ENCODE measurements around the gene RMDN3.

RMDN3 gene, protein sequence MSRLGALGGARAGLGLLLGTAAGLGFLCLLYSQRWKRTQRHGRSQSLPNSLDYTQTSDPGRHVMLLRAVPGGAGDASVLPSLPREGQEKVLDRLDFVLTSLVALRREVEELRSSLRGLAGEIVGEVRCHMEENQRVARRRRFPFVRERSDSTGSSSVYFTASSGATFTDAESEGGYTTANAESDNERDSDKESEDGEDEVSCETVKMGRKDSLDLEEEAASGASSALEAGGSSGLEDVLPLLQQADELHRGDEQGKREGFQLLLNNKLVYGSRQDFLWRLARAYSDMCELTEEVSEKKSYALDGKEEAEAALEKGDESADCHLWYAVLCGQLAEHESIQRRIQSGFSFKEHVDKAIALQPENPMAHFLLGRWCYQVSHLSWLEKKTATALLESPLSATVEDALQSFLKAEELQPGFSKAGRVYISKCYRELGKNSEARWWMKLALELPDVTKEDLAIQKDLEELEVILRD

DNA sequence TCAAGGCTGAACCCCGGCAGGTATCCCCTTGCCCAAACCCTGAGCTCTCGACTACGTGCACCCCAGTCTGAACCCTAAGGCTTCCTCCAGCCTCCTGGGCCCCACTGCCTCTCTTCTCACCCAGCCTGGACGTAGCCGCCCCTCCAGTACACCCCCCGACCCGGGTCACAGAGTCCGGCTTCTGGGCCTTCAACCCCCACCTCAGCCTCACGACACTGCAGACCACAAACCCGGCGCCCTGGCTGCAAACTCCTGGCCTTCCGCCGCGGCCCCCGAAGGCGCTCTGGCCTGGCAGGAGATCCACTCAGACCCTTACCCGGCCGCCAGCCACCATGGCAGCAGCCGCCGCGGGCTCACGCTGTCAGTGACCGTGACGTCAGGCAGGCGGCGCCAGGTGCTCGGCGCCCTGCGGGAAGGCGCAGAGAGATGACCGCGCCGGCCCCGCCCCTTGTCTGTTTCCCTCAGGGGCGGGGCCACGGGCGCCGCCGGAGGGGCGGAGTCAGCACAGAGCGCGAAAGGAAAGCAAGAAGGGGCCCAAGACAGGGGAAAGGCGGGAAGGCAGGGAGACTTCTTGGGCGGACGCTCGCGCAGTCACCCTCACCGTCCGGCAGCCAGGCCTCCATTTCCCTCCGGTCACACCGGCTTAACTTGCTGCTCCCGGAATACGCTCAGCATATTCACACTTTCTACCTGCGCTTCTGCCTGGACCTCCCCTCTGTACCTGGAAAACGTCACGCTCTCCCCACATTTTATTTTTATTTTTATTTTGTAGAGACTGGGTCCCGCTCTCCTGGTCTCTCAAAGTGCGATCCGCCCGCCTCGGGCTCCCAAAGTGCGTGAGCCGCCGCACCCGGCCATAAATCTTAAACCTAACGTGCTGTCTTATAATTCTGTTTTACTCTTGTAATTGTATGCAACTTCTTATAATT lies at the start of gene RMDN3:
Gene RMDN3 (minus strand): TSS at position 372 of the 929 bp plus-strand sequence. CDS start 471 bp downstream, outside the sequence.
- peak; percentile 97 for DNase-seq

DNA sequence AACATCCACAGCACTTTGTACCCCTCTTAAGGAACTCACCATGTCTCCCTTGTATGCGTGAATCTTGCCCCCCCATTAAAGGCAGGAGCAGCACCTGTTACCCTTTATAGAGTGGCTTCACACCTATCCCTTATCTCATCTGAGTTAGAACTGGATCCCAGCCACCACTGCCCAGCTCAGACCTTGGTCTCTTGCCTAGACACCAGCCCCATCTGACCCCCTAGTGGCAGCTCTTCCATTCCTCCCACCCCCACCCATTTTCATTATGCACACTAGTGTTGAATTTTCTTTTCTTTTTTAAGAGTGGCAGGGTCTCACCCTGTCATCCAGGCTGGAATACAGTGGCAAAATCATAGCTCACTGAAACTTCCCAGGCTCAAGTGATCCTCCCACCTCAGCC lies 48.6 kb upstream of the RMDN3 start:
- DNase-seq, result no peak

DNA sequence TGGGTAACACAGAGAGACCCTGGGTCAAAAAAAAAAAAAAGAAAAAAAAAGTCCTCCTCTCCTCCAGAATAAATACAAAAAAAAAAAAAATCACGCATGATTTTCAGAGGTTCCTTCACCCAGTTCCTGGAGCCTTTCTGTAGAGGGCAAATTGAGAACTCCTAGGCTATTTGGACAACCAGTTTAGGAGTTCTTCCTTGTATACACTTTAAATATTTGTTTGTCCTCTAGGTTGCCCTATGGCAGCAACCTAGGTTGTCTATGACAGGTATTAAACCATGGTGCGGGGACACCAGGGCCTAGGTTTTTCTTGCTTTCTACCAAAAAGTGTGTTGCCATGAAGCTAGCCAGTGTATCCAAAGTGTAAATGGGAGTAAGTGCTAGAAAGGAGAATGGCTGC lies 48.0 kb upstream of the RMDN3 start:
- no peak for DNase-seq

DNA sequence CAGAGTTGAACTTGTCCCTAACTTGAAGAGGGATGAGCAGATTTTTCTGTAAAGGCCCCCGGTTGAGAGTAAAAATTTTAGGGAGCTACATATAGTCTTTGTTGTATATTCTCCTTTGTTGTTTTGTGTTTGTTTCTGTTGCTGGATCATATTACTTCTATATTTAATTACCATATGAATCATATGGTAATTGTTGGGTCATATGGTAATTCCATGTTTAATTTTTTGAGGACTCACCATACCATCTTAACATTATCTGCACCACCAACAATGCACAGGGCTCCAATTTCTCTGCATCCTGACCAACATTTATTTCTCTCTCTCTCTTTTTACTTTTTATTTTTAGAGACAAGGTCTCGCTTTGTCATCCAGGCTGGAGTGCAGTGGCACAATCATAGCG lies 44.5 kb upstream of the RMDN3 start:
- DNase-seq, result no peak

DNA sequence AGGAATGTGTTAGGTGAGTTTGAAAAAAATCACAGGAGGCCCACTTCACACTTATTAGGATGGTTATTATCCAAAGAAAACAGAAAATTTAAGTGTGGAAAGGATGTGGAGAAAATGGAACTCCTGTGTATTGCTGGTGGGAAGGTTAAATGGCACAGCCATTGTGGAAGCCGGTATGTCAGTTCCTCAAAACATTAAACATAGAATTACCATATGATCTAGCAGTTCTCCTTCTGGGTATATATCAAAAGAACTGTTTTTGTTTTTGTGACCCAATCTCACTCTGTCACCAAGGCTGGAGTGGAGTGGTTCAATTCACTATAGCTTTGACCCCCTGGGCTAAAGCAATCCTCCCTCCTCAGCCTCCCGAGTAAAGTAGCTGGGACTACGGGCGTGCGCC lies 41.5 kb upstream of the RMDN3 start:
- no peak for DNase-seq

DNA sequence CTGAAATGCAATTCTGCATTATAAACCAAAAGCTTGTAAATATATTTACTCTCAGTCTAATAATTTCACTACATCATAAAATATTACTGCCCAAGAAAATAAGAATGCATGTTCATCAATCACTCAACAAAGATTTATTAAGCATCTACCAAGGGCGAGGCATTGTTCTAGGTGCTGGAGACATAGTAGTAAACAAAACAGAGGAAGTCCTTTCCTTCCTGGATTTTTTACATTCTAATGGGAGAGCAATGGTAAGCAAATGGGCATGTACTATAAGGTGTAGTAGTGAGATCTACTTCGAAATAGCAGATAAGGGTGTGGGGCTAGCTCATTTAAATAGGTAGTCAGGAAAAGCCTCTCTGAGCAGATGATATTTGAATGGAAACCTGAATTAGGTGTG lies 41.0 kb upstream of the RMDN3 start:
- DNase-seq, result no peak

DNA sequence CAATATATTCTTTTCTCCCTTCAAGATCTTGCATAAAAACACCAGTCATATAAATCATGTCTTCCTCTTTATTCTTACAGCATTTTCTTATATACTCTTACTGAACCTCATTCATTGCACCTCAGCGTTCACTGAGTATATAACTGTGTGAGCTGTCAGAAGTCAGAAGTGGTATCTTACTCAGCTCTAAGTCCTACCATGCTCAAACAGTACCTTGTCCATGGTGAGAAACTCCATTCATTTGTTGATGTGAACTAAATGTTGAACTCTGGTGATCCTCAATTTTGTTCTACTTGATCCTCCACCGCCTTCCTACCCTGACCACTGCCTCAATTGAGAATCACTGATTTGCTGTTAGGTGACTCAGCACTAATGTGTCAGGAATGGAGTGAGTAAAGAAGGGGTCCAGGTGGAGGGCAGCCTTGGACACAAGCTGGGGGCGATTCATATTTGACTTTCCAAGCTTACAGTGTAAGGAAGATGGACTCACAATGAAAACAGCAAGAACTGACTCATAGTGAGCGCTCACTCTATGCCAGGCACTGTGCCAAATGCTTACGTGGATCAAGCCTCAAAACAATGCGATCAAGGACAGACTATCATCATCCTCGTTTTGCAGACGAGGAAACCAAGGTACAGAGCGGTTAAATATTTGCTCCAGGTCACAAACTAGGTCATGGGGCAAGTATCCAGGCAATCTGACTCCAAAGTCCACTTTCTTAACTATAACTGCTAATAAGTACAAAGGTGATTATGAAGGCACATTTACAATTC lies 38.3 kb upstream of the RMDN3 start:
- peak; percentile 76 for DNase-seq

DNA sequence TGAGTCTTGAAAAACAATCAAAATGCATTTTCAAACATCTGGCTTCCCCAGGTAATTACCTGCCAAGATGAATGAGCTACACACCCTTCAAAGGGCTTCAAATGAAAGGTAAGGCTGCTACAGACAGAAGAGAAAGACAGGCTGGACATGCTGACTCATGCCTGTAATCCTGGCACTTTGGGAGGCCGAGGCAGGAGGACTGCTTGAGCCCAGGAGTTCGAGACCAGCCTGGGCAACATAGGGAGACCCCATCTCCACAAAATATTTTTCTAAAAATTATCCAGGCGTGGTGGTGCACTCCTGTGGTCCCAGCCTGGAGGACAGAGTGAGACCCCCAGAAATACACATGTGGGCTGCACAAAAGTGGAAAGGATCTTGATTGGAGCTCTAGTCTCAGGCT lies 37.3 kb upstream of the RMDN3 start:
- DNase-seq, result no peak

DNA sequence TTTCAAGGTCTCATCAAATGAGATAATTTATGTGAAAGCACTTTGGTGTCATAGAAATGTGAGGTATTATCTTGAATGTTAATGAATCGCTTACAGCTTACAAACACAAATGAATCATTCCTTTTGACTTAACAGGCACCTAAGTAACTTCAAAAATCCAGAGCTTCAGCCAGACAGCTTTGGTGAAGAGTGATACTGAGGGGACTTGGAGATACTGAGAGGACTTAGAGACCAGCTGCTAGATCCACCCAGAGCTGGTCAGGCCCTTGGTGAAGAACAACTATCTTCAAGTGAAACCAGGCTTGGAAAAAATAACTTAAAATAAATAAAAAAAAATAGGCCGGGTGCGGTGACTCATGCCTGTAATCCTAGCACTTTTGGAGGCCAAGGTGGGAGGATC lies 35.7 kb upstream of the RMDN3 start:
- DNase-seq, result no peak

DNA sequence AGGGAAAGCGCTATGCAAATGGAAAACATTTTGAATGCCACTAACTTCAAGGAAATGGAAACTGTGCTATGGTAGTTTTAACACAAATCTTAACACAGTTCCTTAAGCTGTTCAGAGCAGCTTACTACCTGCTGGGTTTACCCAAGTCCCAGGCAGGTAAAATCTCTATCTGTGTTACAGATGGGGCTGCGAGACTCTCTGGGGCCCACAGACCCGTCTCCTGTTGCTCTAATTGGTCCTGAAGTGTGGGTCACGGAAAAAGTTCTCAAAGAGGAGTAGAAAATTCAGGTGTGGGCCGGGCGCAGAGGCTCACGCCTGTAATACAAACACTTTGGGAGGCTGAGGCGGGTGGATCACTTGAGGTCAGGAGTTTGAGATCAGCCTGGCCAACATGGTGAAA lies 34.9 kb upstream of the RMDN3 start:
- DNase-seq, result no peak

DNA sequence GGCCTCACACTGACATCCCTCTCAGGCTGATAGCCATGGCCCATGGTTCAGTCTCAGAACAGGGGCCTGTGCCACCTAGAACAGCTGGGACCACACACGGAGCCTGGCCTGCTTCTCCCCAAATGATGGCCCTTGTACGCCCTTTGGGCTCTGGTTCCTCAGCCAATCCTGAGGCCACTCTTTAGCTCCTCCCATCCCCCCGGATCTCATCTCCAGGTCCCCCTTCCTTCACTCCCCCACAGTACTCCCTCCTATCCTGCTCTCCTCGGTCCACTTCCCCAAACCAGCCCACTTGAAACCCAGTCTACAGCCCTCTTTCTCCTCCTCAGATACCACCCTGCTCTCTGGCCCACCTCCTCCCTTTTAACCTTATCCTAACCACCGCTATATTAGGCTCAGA lies 34.1 kb upstream of the RMDN3 start:
- no peak for DNase-seq

DNA sequence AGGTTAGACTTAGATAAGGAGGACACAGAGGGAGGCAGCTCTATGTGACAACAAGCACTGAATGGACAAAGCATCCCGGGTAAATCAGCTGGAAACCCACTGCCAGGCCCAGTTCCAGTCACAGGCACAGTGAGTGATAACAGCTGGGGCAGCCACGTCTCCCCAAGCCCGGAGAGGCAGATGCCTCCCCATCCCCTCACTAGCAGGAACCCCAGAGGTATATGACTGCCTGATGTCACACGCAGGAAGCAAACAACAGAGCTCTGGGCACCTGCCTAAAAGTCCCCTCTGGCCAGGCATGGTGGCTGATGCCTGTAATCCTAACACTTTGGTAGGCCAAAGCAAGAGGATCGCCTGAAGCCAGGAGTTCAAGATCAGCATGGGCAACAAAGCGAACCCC lies 32.9 kb upstream of the RMDN3 start:
- no peak for DNase-seq

DNA sequence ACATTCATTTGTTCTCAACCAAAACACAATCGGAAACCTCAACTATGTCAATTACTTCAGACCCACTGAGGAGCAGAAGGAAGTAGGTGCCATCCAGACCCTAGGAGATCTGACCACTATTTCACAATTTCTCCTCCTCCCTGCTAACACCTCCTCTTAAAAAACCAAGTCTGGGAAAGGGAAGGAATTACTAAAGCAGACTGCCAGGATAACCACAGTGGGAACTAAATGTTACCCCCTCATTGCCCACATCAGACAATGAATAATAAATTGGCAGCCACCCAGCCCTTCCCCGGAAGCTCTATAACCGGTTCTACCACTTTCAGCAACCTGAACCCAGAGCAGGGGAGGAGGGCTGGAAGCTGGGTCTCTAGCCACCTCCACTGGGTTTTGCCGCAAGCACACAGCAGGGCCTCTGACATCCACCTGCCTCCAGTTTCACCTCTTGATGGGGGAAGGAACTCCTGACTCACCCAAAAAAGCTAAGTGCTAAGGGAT lies 32.3 kb upstream of the RMDN3 start:
- peak; percentile 50 for DNase-seq

DNA sequence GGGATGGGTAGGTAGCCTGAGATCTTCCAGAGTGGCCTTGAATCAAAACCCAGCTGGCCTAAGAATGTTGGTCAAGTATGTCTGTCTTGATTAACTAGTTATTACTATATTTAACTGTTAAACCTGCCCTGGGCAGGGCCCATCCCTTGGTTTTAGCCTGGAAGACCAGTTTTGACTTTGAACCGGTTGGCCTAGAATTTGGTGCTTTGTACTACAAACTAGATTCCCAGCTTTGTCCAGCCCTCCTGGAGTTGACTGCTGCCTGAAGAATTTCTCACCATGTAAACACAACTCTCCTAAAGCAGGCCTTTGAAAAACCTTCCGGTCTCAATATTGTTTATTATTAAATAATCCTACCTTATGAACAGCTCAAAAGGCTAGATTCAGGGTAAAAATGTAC lies 30.8 kb upstream of the RMDN3 start:
- no peak for DNase-seq

DNA sequence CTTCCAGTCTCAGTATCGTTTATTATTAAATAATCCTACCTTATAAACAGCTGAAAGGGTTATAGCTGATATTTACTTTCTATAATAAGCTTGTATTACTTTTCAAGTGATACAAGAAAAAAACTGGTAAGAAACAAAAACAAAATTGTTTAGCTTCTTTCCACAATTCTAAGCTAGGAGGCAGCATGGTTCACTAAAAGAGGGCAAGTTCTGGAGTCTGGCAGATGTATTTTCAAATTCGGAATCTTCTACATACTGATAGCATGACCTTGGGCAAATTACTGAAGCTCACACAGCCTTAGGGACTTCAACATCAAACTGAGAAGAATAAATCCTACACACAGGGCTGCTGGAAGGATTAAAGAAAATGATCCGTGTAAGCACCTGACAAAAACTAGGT lies 30.1 kb upstream of the RMDN3 start:
- no peak for DNase-seq

DNA sequence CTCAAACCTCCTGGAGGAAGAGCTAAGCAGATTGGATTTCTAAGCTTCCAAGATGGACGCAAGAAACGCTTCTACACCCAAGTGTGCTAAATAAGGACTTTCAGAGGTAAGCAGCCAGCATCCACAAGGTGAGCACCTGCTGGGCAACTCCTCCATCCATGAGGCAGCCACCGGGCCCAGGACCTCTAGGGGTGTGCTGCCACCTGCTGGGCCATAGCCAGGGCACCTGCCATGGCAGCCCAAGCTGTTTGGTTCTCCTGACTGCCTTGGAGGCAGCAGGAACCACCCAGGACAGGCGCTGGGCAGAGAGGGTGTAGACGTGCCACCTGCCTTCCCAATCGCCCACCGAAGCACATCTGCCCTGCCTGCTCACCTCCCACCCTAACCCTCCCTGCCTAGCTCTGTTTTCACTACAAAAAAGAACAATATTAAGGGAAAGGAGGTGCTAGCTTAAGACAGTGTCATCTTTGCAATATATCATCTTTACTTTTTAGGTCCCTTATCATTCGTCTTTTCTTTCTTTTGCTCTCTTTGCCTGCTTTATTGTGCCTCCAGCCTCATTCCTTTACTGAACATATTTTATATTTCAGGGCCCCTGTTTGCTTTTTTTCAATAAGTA lies 27.7 kb upstream of the RMDN3 start:
- DNase-seq, result peak; percentile 80

DNA sequence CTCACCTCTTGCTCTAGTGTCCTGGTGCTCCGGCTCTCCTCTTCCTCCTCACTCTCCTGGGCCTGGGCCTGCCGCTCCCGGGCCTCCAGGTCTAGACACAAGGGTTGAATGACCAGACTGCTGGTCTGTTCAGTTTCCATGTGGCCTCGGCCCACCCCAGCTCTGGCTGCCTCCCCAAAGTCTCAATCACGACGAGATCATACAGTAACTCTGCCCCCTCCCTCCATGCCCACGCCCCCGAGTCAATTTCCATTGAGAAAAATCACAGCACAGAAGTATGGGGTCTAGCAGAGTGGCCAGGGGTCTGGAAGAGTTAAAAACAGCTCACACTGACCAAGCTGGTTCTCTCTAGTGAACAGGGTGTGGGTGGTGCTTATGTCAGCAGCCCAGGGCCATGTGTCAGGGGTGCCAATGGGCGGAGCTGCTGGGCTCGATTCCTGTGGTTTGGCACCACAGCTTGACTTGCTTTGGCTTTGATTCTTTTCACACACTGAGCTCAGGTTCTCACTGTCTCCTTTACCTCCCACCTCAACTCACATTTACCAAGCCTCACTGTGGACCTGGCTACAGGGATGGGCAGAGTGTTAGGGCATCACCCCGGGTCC lies 21.6 kb upstream of the RMDN3 start:
- DNase-seq, result peak; percentile 61

DNA sequence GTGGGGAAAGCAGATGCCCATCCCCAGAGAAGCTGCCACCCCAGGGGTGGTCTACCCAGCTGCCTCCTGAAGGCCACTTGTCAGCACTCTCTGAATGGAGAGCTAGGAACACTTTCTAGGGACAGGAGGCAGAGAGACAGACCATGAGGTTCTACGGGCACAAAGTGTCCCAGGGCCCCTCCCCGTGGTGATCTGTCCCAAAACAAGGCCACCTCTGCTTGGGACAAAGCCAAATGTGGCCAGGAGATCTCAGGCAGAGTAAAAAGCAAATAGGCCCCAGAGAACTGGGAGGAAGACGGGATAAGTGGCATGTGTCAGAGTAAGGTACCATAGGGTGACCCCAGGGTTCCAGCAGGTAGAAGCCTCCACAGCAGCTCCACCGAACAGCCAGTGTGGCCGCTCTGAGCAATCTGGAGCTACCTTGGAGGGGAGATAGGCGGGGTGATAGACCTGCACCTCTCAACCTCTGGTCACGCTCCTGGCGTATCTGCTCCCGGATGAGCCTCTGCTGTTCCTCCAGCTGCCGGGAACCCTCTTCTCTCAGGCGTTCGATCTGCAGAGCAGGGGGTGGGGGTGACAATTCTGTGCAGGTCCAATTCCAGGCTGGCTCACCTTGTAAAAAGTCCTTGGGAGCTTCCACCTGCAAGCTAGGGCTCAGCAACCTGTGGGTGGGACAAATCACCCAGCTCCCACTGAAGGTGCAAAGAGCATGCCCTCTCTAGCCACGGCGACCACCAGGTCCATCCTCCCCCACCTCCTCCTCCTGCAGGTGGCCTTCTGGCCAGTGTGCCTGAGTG lies 20.9 kb upstream of the RMDN3 start:
- DNase-seq, result no peak

DNA sequence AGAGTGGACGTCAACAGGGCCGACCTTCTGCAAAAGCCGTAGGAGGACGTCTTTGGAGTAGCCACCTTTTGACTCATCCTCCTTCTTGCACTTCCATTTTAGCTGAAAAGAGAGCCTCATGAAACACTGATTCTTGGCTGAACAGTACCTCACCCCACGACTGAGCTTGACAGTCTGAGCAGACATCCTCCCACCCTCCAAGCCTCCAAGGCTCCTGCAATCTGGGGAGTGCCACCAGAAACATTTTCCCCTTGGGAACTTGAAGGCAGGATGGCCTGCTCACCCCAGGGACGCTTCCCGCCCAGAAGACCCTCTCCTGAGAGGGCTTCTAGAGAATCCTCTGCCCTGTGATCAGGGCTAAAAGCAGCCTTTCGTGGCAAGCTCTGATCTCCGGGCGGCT lies 20.0 kb upstream of the RMDN3 start:
- no peak for DNase-seq

DNA sequence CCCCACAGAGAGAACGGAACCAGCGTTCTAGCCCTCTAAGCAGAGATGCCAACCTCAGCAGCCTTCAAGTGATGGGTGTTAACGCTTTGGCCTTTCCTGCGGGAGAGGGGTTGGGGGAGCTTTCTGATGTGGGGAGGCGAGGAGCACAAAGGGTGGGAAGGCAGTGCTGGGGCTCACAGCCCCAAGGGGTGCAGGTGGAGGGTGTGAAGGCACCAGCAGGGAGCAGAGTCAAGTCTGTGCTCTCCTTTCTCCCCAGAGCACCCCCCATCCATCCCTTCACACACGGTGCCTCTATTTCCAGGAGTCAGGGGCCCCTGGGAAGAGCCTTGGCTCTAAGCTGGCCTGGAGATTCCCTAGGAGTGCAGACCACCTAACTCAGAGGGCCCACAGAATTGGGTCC lies 18.8 kb upstream of the RMDN3 start:
- DNase-seq, result no peak

DNA sequence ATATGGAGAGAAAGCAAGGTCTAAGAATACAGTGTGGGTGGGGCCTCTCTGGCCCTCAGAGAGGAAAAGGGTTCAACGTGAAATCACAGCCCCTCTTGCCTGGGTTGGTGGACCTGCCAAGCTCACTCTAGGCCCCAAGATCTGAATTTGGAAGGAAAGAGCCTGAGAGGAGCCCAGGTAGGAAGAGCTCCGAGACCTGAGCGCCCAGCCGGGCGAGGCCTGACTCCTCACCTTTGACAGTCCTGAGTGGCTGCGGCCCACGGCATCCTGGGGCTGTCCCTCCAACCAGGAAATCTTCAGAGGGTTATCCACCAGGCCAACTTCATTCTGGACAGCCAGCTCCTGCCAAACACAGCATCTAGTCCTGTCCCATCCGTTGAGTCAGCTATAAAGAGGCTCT lies 18.4 kb upstream of the RMDN3 start:
- no peak for DNase-seq
